HG03135 (cell line): ENCODE measurements around the gene LRCH1.

Experiments used
- ATAC-seq: cut with Tn5 transposase; IDR thresholded peaks from one replicate; pipeline ENCODE4 v1.9.1; 2021; ENCODE audit warnings: mild to moderate bottlenecking, moderate library complexity; ENCODE audit not compliant: unreplicated experiment

The LRCH1 gene

DNA sequence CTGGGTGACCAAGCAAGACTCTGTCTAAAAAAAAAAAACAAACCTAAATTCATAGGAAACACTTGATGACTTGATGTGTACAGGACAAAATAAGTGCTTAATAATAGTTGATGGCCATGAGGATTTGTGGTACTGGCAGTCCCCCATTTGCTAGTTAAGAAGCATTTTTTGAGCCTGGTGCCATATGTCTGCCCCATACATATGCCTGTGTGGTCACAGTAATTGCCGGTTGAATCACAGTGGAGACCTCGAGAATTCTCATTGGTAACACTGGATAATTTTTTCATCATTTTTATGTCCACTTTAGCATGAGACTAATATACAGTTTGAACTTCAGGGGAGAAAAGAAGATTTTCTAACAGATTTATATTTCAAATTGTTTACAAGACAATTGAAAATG, 79.2 kb downstream of the LRCH1 start:
- no peak for ATAC-seq

DNA sequence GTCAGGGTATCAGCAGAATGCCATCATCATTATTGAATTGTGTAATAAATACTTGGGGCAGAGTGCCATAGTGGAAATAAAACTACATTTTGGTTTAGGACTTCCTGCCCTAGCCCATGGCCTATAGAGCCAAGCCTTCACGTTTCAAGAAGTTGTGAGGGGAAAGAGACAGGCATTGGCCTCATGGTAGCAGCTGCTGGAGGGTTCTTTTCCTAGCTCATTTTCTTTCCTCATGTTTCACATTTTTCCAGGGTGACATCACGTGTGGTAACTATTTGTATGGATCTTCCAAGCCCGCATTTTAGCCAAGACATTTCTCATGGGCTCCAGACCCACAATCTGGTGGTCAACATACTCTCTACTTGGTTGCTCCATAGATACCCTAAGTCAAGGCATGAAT, 80.4 kb downstream of the LRCH1 start:
- ATAC-seq, result no peak

DNA sequence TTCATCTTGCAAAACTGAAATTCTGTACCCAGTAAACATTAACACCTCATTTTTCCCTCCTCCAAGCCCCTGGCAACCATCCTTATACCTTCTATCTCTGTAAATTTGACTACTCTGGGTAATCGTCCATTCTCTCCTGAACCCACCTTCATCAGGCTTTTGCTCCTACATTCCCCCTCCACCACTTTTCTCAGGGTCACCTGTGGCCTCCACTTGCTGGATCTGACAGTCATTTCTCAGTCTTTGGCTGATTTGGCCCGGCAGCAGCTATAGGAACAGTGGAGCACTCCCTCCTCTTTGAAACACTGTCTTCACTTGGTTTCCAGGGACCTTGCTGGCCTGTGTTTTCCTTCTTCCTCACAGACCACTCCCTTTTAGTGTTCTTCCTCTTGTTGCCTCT, 83.5 kb downstream of the LRCH1 start:
- no peak for ATAC-seq

DNA sequence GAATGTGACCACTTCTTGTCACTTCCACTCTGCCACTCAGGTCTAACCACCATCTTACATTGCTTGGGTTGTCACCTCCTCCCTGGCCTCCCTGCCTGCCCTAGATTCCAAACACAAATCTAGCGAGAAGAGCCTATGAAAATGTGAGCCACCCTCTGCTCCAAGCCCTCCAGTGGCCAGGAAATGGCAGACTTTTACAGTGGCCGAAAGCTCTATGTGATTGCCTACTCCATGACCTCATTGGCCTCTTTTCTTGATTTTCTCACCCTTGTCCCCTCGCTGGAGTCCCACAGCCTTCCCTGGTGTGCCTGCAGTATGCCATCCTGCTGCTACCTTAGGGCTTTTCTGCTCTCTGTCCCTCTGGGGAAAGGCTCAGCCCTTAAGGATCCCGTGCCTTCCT, 84.2 kb downstream of the LRCH1 start:
- no peak for ATAC-seq

DNA sequence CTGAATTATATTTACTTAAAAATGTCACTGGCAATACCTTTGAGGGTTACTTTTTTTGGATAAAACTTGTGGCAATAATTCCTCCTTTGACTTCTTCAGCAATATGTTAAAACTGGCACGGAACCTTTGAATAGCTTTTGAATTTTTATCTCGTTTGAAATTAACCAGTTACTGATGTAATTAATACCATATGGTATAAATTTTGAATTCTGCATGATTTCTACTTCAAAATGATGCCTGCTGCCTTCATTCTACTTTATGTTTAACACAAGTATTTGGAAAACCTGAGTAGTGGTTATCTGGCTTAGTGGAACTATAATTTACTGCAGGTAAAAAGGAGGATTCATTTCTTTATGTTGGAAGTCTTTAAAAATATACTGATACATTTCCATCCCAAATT, 85.3 kb downstream of the LRCH1 start:
- no peak for ATAC-seq

DNA sequence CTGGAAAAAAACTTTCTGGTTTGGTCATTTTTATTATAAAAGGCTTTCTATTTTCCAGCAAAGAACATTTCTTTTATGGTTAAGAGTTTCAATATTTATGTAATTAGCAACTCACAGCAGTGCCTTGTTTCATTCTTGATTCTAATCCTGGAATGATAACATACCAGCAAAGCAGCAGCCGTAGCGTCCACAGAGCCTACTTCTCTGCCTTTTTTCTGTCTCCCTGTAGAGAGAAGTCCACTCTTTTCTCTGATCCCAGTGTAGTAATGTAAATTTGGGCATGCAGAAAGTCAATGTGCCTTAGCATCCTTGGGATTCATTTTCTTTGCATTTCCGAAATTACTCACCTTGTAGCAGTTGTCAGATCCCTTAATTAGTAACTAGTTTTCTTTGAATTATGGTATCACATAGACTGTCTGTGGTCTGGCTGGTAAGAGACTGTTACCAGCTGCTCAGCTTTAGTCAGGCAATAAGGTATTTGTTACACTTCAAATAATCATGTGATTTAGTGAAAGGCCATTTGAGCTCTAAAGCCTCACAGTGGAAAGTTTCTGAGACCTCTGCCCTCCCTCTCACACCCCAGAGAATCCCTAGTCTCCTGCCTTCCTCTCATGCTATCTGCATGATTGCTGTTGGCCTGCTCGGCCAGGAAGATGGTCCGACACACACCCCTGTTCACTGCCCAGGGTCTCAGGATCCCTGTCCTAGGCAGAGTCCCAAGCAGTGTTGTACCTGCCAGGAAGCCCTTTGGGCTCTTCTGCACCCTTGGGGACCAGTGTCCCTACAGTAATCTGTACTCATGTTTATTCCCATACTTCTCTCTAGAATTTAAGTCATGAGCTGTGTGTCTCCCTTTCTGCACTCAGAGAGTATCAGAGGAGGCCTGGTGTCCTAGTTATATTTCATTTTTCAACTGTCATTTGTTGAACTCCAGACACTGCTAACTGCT, 86.3 kb downstream of the LRCH1 start:
- ATAC-seq, result peak; percentile 86

DNA sequence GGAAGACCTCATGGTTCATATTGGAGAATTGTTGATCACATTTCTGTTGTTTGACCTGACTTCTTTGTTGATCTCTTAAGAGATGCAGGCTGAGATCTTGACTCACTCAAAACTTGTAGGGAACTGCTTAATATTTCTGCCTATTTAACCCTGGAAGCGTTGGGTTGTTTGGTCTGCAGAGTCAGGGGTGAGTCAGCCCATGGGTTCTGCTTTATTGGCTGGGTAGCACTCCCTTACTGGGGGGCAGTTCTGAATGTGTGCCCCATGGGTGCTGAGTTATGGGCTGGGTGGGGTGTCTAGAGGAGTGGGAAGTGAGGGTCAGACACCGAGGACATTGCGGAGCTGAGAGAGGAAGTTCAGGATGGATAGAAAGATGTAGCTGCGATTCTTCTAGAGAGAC, 87.9 kb downstream of the LRCH1 start:
- ATAC-seq, result no peak

DNA sequence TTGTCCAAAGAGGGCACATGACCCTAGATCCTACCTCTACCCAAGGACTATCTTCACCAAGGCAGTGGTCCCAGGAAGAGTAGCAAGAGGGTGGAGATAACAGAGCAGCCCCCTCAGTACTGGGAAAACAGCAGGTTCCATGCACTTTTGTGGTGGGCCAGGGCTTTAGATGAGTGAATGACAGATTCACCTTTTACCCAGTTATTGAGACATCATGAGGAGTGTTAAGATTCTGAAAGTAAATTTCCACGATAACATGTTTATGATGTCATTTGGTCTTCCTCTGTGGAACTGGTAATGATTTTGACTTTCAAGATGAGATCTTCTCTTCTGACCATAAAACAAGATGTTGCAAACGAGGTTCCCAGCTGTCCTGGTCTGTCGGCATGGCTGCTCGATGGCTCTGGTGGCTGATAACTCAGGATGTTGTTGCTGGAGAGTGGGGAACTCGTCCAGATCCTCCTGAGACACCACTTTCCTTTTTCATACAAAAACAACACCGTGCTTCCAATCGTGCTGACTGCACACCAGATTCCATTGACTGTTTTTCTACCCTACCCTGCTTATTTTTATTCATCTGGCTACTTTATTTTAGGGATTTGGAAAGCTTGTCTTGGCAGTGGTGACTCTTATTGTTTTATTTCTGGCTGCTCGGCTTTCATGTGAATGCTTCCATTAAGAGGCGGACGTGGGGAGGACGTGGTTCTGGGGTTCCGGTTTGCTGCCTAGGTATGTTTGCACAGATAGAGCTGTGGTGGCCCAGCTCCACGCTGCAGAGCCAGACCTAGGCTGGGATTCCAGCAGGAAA, 88.5 kb downstream of the LRCH1 start:
- ATAC-seq, result no peak

DNA sequence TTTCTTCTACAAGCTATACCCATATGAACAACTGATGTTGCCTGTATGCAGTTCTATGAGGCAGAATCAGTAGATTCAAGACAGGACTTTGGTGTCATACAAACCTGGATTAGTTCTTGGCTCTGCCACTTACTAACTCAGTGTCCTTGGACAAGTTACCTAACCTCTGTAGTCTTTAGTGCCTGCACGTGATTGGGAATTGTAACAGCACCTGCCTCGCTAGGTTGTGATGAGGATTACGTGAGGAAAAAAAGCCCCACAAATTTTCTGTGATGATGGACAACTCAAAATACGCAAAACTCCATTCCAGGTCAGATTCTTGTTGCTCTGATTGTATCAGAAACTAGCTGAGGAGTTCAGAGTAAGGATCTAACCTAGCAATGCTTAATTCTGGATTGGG, 89.3 kb downstream of the LRCH1 start:
- no peak for ATAC-seq

DNA sequence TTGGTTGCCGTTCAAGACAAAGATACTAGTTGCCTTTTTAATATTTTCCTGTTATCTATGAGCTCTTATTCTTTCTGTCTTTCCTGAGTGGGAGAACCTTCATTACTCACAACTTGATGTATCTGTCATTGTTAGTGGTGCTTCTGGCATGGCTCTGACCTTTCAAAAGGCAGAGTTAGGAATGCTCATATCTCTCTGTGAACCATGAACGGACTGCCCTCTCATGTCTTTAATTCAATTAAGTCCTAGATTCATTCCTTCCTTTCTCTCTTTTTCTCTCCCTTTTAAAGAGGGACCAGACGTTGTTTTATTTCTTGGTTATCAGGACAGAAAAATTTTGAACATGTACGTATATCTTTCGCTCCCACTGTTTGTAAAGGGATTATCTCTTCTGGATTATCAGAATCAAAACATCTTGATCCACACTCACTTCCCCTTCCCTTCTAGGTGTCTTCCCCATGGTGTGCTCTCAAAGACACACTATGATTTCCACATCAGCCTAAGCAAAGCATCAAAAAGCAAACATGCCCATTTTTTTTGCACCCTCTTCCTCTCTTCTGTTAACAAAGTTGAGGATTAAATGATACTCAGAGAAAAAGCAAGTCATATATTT, 90.3 kb downstream of the LRCH1 start:
- no peak for ATAC-seq

DNA sequence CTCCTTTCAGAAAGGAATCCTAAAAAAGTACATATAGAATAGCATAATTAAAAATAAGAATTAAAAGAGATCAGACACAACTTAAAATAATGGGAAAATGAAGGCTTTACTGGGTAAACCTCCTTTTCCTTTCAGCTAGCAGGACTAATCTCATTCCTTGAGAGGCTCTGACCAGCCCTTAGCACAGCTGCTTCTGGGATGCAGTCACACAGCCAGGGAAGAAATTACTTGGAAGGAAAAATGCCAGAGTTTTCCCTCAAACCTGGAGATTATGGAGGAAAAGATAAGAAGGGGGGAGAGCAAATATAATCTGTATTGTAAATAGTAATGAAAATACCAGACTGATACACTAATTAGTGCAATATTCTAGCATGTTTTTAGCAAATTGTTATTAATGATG, 91.8 kb downstream of the LRCH1 start:
- no peak for ATAC-seq

DNA sequence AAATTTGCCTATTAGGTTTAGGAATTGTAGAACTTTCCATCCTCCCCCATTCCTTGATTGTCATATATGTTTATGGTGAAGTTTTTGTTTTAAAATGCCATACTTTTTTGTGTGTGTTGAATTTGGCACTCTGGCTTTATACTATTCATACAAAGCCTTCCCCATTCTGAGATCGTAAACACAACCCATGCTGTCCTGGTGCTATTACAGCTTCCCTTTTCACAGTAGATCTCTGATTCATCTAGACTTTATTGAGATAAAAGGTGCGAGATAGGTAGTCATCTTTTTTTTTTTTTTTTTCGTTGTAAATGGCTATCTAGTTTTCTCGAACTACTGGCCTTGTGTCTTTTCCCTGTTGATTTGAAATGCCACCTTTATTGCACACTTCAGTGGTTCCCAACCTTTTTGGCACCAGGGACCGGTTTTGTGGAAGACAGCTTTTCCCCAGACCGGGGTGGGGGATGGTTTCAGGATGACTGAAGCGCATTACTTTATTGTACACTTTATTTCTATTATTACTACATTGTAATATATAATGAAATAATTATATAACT, 94.6 kb downstream of the LRCH1 start:
- no peak for ATAC-seq

DNA sequence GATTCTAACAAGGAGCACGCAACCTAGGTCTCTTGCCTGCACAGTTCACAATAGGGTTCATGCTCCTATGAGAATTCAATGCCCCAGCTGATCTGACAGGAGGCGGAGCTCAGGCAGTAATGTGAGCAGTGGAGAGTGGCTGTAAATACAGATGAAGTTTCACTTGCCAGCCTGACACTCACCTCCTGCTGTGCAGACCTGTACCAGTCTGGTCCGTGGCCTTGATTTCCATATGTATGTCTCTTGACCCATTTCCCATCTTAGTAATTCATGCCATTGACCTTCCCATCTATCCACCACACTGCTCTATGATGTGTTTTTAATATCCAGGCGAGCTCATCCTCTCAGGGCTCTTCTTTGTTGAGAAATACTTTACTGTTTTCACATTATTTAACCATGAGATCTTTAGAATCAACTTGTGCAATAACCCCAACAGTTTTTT, 95.2 kb downstream of the LRCH1 start:
- ATAC-seq, result peak; percentile 72

DNA sequence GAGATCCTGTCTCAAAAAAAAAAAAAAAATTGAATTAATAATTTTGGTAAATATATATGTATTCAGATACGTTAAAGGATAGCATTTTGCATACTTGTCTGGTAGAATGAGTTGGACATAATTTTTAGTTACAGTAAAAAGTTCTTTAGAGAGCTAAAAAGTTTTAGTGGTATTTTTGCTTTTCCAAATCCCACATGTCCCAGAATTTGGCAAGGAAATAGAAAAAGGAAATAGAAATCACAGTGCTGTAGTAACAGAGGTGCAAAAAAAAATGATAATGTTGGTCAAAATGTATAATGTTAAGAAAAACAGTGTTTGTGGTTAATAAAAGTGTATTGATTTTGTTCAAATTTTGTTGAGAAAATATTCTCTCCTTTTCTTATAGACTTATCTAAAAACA, 96.8 kb downstream of the LRCH1 start:
- ATAC-seq, result no peak

DNA sequence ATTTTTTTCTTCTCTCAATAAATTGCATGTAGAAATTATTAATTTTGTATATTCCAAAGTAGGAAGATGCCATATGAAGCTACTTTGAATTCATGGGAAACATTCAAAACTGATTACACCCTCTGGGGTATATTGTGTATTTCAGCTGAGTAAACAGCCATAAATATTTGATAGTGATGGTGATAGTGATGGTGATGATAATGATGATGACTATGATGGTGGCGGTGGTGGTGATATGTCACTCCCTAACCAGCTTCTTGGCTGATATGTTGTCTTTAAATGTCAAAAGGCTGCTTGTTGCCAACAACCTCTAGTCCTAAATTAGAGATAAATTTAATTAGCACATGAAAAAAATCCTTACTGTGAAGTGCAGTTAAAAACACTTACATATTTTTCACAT, 102.0 kb downstream of the LRCH1 start:
- no peak for ATAC-seq

DNA sequence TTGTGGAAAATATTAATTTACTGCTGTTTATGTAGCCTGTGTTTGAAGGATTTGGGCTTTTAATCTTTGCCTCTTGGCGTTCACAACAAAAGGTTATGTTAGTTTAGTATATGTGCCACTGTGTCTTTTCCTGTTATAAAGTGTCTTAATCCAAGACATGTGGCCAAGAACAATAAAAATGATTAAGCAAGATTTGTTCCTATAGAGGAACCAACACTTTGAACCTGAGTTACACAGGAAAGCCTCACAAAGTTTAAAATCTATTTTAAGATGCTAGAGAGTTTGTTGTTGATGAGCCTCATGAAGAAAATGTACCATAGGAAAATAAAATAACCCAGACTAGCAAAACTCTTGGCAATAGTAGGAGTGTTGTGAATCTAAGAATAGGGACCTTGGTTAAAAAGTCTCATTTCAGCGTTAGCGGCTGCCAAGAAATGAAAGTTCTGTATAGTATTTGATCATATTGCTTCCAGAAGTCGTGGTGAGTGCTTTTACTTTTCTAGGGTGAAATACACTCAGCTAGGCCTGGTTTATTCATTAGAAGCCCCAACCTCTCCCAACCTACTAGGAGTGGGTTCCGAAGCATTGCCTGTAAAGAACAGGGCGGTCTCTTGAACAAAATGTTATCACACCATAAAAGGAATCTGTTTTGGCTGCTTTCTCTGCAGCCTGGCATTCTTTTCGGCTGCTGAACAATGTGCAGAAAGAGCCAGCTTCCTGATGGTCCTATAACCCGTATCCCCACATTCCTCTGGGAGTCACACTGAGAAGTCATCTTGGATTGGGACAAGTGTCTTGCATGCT, 102.6 kb downstream of the LRCH1 start:
- no peak for ATAC-seq

DNA sequence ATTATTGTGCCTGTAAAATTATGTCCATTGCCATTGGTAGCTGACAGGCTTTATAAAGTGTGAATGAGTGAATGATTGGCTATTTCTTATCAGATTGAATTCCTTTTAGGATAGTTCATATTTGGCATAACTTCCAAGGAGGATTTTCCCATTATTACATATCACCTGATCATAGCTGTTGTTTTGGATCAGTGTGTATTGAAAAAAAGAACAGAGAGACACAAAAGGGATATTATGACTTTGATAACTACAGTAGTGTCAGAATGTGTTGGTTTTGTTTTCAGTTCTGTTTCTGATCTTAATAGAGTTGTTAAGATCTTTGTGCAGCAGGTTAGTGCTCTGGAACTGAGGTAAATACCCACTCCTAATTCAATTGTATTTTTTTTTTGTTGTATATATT, 103.8 kb downstream of the LRCH1 start:
- ATAC-seq, result peak; percentile 79

DNA sequence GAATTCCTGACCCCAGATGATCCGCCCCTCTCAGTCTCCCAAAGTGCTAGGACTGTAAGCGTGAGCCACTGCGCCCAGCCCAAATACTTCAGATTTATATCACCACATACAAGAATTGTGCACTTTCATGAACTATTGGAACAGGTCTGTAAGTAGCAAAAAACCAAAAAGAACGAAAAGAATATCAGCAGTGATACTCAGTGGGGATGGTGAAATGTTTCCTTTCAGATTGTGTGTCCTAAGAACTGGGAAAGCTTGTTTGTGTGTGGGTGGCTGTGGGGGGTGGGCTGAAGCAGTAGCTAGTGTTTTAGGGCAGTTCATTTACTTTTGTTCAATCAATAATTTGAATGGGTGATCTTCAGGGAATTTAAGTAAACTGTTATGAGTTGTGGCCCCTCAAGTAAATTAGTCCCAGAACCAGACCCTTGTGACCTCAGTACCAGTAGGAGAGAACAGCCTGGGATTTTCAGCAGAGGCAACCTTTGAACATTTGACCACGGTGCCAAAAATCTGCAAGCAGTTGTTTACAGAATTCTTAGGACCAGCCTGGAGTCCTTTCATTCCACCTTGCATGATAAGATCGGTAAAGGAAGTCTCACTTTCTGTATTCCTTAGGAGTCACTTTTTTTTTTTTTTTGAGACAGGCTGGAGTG, 106.6 kb downstream of the LRCH1 start:
- ATAC-seq, result no peak

DNA sequence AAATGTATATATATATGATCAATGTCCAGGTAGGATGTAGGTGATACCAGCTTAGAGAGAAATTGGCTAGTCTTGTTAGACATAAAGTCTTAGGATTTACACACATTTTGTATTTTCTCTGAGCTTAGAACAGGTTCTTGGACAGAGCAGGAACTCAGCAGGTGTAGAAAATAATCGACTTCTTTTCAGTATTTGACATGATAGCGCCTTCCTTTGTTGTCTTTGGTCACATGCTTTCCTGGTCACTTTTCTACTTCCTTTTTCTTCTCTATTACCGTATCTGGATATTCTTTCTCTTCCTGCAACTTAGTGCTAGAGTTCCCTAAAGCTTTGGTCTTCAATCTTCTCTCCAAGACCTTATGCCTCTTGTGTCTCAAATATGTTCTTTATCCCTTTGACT, 107.4 kb downstream of the LRCH1 start:
- ATAC-seq, result no peak

DNA sequence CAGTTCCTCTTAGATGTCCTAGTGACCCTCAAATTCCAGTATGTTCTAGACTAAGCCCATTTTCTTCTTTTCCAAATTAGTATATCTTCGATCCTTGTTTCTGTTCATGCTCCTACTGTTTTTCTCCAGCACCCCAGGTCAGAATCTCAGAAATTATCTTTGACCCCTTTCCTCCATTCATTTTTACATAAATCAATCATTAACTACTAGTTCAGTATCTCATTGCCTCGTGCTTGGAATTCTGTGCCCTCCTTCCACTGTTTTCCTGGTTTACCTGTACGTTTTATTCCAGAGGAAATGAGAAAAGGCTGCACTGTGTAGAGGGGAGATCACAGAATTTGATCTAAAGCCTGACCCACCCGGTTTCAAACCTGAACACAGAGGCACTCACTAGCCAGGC, 107.9 kb downstream of the LRCH1 start:
- ATAC-seq, result no peak
